GM21390 (cell line): ENCODE results near the gene FSTL3.

Experiments used
- ATAC-seq: cut with Tn5 transposase; IDR thresholded peaks from one replicate; pipeline ENCODE4 v1.9.1; 2021; ENCODE audit not compliant: unreplicated experiment

FSTL3 gene

DNA sequence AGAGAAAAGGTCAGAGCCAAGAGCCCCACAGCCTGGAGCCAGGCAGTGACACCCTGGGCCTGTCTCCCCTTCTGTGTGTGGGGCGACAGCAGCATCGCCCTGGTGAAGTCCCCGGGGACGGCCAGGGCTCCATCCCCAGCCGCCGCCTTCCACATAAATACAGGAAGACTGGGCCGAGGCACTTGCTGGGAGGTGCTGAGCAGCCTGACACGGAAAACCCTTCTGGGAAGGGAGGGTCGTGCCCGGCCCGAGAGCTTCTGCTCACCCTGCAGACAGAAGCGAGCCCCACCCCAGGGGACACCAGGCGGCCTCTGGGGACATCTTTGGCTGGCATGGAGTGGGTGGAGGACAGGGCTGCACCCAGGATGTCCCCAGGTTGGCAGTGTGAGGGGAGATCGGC is 31.4 kb upstream of the FSTL3 start:
- ATAC-seq: no peak

DNA sequence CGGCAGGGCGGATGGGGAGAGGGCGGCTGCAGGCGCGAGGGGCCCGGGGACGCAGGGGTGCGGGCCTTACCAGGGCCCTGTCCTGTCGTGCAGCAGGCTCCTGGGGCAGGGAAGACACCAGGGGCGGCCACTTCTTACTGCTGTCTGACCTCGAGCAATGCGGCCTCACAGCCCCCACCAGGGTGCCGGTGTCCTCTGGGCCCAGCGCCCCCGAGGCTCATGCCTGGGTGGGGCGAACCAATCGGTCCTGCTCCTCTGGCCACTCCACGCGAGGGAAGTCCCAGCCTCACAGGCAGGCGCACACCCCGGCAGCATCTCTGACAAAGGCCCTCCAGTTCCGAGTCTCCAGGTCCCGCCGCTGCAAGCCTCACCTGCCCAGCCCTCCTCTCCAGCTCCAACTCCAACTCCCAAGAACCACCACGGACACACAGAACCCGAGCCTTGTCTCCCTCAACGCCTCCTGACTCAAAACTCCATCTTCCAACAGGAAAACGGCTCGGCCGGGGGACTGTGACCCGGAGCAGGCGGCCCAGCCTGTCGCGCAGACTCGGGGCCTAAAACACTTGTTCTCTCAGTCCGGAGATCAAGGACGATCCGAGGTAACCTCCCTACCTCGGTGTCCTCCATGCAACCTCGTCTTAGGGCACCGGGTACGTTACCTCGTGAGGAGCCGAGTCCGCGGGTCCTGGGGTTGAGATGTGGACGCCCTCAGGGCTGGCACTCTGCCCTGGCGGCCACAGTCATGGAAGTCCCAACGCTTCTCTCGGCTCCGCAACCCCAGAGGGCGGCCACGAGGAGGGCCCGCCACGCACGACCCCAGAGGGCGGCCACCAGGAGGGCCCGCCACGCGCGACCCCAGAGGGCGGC is 30.0 kb upstream of the FSTL3 start:
- ATAC-seq: no peak

DNA sequence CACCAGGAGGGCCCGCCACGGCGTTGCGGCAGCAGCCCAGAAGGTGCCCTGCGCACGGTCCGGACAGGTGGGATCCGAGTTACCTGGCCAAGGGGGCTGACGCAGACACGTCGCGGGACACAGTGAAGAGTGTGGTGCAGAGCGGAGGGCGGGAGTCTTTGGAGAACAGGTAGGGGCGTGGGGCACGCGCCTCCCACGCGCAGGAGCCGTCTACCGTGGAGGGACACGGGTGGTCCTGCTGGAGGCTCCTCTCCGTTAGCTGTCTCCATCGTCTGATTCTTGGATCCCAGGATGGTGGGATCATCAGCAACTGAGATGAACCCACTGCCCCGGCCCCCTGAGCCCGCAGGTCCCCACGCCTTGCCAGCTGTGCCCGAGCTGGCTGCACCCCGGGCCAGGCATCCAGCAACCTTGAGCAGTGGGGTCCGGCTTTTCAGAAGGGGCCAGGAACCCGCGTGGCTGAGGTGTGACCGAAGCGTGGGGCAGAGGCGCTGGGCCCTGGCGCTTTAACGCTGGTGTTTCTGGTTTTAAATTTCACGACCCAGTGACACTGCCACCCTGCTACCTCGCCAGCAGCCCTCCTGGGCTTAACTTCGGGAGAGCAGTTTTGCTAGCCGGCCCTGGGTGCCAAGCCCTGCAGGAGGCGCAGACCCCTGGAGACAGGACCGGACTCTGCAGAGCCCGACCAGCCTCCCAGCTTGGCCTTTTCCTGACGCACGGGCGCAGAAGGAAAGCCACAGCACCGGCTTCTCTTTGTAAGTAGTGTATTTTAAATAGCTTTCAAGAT is 29.2 kb upstream of the FSTL3 start:
- ATAC-seq: no peak

DNA sequence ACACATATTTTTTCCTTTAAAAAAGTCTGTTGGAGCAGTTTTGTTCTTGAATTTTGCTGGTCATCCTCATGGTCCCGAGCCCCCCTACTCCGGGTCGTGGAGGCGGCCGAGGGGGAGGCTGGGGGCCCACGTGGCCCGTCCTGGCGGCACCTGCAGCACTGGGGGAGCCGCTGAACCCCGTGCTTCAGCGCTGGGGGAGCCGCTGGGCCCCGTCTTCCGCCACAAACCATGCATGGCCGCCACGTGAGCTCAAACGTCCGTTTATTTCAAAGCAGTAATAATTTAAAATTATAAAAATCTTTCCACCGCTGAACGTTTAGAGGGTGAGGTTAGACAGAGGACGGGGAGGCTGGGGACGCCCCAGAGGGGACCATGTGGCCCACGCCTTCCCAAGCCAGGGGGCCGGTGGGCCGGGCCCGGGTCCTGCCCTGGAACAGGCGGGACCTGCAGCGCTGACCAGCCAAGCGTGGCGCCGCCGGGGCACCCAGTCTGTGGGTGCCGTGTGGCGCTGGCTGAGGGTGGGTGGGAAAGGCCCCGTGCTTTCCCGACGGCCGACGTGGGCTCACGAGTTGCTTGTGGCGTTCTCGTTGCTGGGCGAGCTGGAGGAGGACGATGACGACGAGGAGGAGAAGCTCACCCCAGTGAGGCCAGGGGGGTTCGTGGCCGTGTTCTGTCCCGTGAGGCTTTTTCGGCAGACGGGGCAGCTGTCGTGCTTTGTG is 28.5 kb upstream of the FSTL3 start:
- no peak for ATAC-seq

DNA sequence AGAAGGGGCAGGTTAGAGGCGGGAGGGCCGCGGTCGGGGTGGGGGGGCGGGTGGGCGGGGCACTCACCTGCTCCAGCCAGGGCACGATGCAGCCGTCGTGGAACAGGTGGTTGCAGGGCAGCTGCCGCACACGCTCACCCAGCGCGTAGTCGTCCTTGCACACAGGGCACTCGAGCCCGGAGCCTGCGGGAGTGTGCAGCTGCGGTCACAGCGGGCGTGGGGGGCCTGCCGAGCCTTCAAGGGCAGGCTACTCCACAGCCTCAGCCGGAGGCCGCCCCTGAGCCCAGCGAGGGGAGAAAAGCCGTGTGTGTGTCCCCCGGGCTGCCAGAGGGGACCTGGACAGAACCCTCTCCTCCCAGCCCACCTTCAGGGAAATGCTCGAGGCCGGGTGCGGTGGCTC is 27.9 kb upstream of the FSTL3 start:
- no peak for ATAC-seq

DNA sequence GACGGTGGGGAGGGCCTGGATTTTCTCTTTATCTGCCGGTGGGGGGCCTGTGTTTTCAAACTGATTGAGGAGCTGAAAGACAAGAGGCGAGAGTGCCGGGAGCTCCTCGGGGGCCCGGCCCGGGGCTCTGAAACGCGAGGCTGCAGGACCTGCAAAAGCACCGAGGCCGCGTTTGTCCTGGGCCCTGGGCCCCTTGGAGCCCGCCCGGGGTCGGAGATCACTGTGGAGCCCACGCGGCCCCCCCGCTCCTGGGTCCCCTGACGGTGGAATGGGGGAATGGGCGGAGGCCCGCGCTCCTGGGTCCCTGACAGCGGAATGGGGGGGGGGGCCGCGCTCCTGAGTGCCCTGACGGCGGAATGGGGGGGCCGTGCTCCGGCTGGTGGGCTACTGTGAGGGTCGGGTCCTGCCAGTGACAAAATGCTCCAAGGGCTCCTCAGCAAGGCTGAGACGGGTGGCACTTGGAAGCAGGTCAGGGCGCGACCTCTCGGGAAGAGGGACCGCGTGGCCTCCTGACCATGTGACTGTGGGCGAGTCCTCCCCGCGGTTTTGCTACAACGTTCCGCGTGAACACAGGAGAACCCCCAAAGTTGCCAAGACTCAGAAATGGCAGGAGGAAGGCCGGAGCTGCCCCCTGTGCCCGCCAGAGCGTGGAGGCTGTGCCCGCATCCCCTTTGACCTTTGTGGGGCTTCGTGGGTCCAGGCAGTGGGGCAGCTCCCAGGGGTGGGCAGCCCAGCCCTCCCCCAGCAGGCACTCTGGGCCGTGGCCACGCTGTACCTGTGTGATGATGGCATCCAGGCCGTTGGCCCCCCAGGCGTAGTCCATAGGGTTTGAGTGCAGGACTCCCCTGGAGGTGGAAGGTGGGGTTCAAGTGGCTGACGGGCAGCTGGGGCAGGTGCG is 27.0 kb upstream of the FSTL3 start:
- no peak for ATAC-seq

DNA sequence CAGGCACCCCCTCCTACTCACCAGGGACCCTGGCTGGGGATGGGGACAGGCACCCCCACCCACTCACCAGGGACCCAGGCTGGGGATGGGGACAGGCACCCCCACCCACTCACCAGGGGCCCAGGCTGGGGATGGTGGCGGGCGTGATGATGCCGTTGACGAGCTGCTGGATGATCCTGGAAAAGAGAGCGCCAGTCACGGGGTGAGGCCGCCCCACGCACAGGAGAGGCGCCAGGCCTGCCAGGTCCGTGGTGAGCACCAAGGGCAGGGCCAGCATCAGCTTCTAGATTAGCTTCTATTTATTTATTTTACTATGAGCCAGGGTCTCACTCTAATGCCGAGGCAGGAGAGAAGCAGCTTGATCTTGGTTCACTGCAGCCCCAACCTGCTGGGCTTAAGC is 26.1 kb upstream of the FSTL3 start:
- no peak for ATAC-seq

DNA sequence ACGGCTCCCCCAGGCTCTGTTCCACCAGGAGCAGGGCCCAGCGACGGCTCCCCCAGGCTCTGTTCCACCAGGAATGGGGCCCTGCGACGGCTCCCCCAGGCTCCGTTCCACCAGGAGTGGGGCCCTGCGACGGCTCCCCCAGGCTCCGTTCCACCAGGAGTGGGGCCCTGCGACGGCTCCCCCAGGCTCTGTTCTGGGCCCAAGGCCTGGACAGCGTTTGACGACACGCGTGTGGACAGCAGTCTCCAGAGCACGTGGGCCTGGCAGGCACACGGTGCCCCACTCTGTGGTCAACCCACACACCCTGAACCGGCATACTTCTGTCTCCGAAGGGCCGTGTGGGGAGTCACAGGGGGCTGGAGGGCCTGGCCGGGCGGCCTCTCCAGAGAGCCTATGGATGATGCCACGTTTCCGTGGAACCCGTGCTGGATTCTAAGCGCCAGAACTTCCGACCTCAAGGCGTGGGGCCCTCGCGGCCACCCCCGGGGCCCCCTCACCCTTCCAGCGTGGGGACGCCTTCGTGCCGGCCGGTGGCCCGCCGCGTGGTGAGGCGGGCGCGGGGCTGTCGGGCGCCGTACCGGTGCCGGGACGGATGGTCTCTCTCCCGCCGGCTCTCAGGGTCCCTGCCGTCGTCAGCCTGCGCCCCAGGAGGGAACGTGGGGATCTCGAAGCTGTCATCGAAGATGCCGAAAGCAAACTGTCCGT is 24.9 kb upstream of the FSTL3 start:
- no peak for ATAC-seq

DNA sequence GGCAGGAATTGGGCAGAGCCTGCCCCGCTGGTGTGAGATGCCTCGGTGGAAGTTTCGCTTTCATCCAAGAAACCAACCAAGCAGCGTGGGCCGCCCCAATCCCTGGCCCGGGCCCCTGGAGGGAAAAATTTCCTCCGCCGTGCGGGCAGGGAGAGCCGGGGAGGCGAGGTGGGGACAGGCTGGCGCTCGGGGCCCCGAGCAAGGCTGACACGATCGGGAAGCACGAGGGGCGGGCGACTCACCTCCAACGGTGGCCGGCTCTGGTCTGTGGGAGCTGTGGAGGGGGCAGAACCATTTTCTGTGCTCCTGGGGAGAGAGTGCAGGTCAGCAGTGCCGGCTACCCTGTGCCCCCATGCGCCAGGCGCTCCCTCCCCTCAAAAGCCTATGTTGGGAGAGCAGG is 24.2 kb upstream of the FSTL3 start:
- ATAC-seq: no peak

DNA sequence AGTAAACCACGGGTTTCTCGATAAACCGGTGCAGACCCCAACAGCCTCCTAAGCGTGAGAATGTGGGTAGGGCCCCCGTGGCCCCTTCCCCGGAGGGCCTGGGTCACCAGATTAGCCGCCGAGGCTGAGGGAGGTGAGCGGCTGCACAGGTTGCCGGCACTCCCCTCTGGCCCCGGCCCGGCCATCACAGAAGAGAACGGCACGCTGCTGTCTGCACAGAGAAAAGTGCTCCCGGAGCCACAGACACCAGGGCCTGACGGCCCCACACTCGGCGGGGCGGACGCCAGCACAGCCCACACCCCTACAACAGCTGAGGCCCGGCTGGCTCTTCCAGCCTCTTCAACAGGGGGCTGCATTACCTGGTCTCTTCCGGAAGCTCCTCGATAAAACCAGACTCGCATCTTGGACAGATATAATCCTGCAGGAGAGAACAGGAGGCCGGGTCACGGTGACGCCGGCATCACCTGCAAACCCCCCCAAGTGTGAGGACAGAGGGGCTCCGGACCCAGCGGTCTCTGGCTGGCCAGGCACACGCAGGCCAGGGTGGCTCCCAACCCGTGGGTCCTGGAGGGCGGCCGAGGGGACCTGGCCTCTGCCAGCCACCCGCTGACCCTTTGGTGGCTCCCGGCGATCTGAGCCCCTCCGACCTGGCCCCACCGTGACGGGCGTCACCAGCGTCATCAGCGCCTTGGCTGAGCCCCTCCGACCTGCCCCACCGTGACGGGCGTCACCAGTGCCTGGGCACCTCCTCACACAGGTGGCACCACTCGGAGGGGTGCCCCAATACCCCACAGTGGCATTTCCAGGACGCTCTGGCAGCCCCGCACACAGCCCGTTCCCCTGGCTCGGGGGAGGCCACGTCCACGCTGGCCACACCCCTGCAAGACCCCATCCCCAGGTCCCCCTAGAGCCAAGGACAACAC is 23.5 kb upstream of the FSTL3 start:
- ATAC-seq: no peak

DNA sequence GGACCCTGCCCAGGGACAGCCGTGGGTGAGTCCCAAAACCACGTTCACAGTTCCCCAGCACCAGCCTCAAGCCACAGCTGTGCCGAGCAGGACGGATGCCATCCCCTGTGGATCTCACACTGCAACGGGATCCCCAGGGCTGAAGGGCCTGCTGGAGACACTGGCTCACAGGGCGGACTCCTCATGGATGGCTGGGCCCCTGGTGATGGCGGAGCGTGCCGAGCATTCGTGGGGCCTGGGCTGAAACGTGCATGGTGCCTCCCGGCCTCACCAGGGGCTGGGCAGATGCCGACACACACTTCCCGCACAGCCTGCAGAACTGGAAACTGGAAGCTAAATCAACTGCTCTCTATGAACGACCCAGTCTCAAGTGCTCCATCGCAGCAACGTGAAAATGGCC is 22.8 kb upstream of the FSTL3 start:
- ATAC-seq: no peak

DNA sequence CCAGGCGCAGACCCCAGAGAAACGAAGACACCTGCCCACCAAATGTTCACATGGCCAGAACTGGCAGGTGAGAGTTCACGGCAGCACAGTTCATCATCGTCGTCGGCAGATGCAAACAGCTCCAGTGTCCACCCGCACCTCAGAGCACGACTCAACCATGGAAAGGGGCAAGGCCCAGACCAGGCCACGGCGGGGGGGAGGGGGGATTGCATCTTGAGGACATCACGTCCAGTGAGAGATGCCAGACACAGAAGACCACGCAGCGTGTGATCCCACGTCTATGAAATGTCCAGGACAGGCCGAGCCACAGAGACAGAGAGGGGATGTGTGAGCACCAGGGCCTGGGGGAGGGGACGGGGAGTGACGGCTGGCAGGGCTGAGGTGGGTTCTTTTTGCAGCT is 20.5 kb upstream of the FSTL3 start:
- ATAC-seq: no peak

DNA sequence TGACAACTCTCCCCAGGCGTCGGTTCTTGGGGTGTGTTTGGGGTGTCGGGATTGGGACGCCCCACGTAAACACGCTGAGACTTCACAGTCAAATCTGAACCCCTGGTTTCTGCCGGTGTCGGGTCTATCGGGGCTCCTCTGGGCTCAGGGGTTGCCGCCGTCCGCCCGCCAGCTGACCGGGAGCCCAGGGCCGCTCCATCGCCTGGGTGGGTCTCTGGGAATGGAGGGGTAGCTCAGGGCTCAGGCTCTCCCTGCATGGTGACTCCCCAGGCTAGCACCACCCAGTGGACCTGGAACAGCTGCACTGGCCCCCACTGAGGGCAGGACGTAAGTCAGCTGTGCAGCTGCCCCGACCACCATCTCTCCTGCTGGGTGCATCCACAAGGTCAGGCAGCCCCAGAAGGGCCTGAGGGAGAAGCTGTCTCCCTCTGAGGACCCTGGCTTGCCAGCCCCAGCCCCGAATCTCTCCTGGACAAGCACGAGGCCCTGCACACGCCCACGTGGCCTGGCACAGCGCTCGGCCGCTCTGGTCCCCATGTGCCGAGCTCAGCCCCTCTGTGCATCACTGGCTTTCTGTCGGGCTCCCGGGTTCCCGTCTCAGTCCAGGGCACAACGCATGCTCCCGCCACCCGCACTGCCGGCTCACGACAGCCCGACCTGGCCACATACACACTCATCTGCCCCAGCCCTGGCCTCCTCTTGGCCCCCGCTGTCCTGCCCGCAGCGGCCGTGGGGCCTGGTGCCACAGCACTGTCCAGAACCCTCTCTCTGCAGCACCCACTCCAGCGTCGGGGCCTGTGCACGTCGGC is 19.2 kb upstream of the FSTL3 start:
- no peak for ATAC-seq

DNA sequence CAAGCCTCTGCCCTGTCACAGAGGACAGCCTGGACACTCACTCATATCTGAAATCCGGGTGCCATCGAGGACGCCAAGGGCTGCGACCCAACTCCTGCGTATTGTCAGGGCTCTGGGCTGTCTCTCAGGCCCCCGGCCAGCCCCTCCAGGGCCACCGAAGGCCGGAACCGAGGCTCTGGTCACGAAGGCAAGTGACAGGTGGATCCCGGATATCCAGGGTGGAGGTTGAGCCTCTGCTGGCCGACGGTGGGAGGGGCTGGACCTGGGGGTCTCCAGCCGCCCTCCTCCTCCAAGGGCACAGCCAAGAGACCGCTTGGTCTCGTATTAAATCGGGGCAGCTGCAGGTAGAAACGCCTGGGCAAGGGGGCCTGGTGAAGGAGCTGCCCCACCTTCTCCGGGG is 18.6 kb upstream of the FSTL3 start:
- no peak for ATAC-seq

DNA sequence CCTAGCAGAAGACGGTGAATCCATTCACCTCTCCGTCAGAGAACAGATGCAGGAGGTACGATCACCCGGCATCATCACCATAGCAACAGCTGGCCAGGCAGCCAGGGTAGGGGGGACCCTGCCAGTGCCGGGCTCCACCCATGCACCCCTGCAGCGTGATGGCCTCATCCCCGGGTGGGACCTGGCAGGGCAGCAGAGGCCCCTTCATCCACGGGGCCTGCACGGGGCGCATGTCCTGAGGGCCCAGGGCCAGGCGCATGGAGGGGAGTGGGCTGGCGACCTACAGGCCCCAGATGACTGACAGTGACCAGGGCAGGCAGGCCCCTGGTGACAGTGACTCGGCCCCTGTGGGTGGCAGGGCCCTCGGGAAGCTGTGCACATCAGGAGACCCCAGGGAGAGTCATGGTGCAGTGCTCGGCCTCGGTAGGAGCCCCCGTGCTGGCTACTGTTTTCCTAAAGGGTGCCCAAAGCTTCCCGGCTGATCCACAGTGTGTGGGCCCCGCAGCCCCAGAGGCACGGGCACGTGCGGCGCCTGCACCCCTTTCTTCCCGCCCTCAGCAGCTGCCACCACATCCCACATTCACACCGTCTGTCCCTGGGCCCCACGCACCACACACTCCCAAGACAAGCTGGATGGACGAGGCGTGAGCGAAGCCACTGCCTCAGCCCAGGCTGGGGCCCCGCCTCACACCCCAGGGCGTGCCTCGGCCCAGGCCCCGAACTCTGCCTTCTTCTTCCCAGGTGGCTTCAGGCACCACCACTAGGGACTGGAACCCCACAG is 17.9 kb upstream of the FSTL3 start:
- no peak for ATAC-seq

DNA sequence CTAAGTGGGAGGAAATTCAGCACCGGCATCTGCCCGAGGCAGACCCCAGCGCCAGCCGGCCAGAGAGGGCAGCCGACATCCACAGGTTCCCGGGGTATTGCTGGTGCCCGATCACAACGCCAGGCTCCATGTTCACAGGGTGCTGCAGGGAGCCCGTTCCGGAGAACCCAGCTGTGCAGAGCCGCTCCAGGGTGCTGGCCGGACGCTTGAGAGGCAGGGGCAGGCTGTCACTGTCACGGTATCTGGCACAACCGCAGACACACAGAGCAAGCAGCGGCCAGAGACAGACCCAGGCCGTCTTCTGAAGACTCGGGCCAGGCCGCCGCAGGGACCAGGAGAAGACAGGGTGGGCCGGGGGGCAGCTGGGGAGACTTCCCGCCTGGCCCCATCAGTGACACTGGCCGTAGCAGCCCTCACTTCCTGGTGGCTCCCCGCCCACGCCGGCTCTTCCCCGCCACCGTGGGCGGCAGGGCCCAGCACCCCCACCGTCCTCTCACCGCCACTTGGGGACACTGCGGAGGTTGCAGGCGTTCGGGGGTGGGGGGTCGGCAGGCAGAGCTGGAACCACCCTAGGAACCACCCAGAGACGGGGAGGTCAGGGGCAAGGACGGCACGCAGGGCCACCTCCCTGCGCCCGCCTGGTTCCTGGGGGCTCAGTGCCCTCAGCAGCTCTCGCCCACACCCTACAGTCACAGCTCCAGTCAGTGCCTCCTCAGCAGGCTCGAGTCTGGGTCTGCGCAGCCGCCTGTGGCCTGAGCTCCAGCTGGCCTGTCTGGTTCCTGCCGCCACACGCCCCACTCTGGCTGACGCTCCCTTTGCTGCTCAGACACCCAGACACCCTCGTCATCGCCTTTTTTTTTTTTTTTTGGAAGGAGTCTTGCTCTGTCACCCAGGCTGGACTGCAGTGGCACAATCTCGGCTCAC is 17.0 kb upstream of the FSTL3 start:
- no peak for ATAC-seq
